Colon (tissue), 2 donors: ENCODE measurements around the gene MSS51.
A peak's percentile ranks its signal among the peaks of the same experiment; 100 is the strongest.

Experiments used
- FAIRE-seq: peaks from 2 replicates; lab custom pipeline; 2012; peaks lifted over from hg19 to GRCh38; lab: Jason Lieb, UNC
- donor health status: control.
- donor health status: control.

The MSS51 gene

DNA sequence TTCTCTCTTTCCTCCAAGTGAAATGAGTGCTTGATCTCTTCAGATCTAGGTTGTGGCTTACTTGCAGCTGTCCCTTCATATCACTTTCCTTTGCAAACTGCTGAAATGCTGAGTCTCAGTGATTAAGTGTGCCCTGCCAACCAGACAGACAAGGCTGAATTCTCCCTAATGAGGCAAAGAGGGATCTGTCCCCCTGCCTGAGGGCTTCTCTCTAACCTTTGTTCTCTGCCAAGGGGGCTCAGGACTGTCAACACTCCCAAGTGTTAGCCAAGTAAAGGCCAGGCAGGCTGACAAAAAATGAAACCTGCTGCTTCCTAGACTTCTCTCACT is at the start of gene MSS51:
Gene MSS51, minus strand, starts transcription at position 24 of the 330 bp plus-strand sequence. CDS start 5,277 bp downstream, outside the sequence.
- FAIRE-seq, result no peak

DNA sequence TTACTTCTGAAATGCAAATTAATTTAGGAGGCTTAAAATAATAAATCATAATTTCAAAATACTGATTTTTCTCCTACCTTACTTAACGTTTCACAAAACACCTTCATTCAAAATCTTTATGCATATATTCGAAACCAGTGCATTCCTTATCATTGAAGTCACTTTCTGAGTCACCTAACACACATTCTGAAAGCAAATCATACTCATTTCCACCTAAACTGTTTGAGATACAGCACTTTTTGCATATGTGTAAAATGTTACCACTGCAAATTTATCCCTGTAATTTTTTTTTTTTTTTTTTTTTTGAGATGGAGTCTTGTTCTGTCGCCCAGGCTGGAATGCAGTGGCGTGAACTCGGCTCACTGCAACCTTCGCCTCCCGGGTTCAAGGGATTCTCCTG is 46.8 kb upstream of the MSS51 start:
- FAIRE-seq, result no peak

DNA sequence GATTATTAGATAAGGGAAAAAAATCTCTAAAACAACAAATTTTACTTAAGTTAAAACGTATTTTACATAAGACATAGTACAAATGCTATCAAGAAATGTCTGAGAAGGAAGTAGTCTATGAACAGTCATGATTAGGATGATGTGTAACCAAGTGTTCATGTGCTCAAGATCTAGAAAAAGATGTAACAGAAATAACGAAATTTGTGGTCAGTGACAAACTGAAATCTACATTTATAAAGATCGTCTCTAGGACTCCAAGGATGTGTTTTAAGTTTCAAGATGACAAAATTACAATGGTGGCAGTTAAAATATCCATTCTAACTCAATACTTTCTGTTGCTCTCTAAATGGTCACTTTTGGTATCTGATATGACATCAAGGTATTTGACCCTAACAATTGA is 45.3 kb upstream of the MSS51 start:
- FAIRE-seq, result no peak

DNA sequence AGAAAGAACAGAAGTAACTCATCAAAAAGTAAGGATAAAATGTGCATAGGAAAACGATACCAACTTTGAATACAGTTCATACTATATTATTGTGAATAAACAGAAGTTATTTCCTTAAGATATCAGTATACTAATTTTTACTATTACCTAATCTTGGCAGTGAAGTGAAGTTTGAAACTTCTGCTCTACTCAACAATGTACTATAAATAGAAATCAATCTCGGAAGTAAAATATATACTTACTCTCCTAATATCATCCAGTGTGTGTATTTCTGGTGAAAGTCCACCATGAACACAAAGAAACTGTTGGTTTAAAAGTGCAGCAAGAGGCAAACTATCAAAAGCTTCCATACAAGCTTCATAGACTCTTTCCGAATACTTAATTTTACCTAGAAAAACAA is 37.9 kb upstream of the MSS51 start:
- no peak for FAIRE-seq

DNA sequence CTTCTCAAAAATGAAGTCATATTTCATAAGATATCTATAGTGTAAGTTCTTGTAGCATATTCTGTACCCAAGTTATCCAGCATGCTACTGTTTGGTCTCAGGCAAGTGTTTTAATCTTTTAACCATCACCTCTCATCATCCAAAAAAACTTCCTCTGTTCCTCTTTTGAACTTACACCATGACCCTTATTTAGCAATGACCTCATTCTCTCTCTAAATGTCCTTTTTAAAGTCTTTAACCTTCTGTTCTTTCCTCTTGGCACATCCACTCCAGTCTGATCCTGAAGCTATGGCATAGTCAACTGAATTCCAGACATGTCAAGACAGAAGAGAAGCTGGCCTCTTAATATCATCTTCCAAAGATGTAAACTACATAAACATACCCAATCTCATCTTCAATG is 36.2 kb upstream of the MSS51 start:
- FAIRE-seq, result no peak

DNA sequence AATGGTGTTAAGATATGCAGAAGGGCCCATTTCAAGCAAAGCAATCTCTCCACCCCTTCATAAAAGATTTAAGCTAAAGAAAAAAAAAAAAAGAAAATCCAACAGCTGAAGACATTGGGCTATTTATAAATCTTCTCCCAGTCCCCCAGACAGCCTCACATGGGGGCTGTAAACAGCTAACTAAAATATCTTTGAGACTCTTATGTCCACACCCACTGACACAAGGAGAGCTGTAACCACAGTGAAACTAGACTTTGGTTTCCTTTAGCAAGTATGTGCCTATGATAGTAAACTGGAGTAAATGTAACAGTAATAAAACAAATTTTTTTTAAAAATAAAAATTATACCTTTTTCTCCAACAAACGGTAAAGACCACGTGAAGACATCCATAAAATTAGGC is 33.8 kb upstream of the MSS51 start:
- FAIRE-seq, result no peak

DNA sequence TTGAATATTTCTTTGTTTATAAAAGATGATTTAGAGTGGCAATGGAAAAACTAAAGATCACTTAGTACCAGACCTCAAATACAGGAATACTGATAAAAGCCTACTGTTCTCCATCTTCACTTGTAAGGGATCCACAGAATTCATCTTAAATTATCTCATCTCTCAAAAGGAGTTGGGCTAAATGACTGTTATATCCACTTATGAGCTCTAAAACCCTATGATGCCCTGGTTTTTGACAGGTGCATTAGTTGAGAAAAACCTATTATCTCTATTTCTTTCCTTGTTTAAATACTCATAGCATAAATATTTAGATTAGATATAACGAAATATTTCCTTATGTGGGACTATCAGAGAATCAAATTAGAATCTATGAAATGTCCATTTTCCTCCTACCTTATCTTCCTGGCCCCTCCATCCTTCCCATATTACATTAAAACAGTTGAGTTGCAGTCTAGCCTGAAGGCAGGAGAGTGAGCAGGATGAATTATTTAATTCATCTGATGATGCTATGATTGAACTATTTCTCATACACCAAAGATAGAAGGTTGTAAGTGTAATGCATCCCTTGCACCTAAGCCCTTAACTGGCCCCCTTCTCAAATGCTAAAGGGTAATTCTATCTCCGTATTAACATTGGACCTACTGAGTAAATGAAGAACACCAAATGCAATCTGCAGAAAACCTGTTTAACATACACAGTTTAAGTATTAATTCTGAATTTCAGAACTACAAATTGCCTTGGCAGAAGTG is 32.8 kb upstream of the MSS51 start:
- no peak for FAIRE-seq

DNA sequence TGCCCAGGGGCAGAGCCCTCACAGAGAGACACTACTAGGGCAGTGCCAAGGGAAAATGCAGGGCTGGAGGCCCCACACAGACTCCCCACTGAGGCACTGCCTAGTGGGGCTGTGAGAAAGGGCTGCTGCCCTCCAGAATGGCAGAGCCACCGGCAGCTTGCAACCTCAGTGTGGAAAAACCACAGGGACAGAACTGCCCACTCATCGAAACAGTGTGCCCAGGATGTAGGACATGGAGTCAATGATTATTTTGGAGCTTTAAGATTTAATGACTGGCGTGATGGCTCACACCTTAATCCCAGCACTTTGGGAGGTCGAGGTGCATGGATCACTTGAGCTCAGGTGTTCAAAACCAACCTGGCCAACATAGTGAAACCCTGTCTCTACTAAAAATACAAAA is 27.5 kb upstream of the MSS51 start:
- FAIRE-seq, result no peak

DNA sequence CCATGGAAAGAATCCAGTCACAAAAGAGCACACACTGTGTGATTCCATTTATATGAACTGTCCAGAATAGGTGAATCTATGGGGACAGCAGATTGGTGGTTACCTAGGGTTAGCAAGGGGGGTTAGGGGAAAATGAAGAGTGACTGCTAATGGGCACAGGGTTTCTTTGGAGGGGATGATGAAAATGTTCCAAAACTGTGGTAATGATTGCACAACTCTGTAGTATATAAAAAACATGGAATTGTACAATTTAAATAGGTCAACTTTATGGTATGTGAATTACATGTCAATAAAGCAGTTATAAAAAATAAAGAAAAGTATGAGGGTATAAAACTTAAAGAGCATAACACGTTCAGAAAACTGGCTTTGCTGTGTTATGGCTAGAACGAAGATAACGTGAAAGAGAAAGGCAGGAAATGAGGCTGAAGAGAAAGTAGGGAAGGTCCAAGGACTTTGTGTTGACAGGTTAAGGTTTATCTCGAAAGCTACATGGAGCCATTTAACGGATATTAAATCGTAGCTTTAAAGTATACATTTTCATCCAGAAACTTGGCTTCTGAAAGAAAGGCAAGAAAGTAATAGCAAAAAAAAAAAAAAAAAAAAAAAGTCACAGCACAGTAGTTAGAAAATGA is 26.4 kb upstream of the MSS51 start:
- peak; percentile 5 for FAIRE-seq

DNA sequence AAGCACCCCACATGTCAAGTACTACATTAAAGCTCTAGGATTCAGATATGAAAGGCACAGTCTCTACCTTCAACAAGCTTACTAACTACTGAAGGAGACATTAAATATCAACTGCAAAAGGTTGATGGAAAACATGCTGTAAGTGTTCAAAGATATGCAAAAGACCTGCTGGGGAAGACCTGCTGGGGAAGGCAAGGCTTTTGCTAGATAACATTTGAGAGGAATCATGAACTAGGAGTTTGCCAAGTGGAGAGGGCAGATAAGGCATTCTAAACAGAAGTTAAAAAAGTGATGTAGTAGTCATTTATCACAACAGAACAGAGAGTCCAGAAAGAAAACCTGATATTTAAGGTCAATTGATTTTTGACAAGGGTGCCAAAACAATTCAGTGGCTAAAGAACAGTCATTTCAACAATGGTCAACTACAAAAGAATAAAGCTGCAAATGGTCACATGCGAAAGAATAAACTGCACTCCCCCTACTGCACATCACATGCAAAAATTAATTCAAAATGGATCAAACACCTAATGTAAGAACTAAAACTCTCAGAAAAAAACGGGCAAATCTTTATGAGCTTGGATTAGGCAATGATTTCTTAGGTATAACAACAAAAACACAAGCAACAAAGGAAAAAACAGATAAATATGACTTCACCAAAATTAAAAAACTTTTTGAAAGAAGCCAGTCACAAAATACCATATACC is 23.0 kb upstream of the MSS51 start:
- no peak for FAIRE-seq

DNA sequence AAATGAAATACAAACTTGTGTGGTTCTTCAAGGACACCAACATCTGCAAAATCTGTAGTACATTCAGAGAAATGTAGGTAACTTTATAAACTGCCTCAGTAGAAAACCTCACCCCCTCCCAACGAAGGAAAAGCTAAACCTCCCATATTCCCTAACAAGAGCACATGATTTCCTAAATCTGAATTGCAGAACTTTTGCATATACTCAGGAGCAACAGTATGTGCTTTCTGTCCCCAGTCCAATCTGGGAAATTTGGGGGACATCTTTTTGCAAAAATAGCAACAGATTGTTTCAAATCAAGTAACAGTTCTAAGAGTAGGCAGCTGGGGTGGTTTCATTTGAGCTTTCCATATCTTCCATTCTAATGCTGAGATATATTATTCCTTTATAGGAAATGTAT is 15.8 kb upstream of the MSS51 start:
- no peak for FAIRE-seq

DNA sequence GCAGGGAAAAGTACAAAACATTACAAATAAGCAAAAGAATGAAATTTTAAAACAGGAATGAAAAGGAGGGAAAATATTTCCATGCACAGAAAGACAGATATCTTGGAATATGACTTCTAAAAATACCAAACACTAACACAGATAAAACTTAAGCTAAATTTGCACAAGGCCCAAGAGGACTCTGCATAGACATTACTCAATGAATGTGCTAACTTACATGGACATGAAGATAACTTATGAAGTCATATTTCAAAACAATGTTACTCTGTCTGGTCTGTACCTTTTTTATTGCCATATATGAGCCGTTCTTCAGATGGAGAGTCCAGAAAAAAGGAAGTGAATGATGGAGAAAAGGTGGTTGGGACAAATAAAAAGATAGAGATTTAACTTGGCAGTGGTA is 15.0 kb upstream of the MSS51 start:
- no peak for FAIRE-seq

DNA sequence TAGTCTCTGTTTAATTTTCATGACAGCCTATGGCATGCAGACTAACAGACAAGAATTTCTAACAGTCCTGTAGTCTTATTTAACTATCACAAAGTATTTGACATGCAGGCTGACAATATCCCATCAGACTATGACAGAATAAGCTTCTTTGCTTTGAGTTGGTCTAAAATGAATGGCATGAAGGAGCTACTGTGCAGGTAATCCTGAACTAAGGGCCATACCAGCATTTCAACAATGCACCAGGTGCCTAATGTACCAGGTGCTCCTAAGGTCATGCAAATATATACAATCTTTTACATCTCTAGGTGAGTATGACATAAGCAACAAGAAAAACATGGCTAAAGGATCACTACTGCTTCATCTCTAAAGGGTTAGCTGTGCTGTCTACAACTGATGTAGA is 13.6 kb upstream of the MSS51 start:
- no peak for FAIRE-seq

DNA sequence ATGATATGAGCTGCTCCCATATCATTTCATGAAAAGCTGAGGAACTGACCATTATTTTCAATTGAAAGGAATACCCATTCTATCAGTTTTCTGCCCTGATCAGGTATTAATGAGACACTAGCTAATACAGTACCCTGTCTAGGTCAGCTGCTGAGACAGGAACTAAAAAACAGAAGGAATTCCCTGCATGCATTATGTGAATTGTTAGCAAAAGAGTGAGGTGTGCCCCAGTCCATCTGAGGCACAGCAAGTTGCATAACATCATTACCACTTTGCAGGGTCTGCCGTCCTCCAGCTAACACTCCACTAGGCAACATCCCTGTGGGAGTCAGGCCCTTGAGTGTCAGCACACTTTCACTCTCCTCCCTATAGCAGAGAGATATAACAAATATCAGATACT is 11.1 kb upstream of the MSS51 start:
- FAIRE-seq, result no peak

DNA sequence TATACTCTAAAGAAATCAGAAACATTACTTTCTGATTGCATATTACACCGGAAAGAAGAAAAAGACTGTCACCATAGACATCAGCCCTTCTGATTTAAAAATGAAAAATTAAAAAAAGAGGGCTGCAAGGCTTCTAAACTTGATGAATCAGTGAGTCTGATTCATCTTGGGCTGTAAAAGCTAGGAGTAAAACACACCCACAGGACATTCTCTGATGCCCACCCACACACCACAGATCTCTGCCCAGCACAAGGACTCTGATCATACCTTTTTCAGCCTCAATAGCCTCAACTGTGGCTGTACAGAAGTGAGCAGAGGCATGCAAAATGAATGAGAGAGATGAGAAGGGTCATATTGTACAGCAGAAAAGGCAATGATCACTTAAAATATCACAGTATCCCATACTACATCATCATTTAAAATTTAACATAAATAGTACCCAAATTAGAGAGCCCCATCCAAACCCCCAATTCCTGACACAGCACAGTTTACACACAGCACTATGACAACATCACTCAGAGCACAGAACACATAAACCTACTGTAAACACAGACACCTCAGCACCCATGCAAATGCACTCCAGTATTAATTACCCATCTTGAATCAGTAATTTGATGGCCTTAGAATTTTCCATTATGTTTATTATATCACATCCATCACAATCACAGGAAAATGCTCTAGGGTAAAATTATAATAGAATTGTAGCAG is 6.4 kb upstream of the MSS51 start:
- FAIRE-seq, result no peak

DNA sequence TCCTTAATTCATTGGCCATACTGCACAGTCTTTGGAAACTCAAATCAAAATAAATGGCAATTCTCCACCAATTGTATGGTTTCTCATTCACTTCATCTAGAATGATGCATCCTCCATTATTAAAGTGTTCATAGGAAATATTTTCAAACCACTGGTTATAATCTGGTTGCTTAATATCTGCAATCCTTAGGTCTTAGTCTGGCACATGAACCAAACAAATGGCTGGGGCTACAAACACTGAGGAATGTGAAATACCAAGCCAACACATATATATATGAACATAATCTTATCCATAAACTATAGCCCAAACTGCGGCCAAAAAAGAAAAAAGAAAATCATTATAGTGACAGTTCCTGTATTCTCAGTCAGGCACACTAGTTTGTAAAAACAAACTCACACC is 5.7 kb upstream of the MSS51 start:
- no peak for FAIRE-seq

DNA sequence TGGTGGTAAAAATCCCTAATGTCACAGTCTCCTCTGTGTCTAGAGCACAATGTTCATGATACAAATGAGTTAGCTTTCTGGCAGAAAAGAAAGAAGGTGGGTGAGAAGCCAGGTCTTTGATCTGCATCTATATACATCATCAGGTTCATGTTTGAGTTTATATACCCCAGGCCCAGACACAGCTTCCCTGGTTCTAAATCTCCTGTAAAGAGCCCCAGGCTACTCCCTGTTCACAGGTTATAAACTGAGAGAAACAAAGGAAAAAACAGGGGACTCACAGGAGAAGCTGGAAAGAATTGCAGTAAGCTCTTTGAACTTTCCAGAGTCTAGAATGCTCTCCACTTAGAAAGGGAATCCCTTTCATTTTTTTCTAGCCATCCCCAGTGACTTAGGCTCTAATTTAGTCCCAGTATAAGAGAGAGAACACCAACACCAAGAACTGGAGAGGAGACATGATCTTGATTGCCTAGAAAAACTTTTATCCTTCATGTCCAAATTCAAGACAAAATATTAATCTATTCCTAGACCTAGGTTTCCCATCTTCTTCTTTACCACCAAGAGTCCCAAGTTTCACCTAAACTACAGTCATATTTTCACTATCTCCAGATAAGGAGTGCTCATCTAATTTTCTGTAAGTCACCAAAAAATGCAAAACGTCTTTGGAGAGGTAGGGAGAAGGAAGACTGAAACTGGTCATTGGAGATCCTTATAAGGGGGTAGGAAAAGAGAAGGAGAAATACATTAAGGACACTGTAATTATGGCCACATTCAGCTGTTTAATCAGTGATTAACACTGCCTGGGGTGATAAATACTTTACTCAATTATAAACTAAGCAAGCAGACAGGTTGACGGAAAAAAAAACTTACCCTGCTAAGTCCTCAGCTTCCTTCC is 469 bp downstream of the MSS51 start:
- FAIRE-seq, result no peak

DNA sequence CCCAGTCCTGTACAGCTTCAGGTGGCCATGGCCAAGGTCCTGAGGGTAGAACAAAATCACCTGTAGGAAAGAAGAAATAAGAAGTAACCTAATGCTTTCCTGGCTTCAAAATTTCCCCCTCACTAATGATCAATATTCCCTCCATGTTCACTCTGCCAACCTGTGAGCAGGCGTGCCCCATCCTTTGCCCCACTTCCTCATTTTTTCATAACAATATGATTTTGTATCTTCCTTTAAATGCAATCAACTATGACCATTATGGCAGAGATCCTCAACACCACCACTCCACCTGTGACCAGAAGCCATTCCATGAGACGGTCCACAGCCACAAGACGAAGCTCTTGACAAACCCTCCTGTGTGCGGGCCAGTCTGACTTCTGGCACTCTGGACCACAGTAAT is 7.0 kb downstream of the MSS51 start:
- no peak for FAIRE-seq

DNA sequence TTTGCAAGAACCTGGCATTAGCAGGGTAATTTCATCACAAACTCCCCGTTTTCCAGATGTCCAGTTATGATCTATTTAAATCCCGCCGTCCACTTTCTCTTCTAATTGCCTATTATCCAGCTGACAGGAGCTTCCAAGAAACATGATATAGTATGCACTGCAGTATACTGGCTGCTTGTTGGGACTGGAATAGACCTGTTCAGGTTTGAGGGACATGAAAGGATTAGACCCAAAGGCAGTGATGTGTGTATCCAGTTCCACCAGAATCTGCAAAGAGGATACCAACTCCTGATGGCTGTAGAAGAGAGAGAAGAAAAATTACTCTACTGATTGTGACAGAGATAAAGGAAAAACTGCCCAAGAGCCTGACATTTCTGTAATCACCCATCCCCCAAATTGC is 8.9 kb downstream of the MSS51 start:
- no peak for FAIRE-seq

DNA sequence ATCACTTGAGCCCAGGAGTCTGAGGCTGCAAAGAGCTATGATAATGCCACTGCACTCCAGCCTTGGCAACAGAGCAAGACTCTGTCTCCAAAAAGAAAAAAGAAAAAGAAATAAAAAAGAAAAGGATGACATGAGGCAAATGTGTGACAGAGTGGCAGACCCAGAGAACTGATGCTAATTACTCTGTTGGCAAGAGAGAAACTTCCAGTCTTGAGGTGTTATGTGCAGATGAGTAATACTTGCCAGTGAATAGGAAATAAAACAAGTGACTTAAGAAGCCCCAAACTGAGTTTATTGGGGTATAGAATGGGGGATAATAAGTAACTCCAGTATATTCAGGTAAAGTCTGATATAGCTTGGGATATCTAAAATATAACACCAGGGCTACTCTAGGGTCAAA is 10.1 kb downstream of the MSS51 start:
- no peak for FAIRE-seq

DNA sequence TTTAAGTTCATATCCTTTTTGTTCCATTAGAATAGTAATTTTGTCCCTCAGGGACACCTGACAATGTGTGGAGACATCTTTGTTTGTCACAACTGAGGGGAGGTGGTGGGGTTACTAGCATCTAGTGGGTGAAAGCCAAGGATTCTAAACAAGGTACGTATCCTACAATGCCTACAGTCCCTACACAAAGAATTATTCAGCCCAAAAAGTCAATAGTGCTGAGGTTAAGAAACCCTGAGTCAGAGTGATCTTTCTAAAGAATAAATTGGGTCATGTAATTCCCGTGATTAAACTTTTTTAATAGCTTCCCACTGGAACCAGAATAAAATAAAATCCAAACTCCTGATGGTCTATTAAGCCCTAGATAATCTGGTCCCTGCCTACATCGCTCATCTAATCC is 16.8 kb downstream of the MSS51 start:
- FAIRE-seq, result no peak
